Measurements from ENCODE around the gene NUSAP1. TPM values are rescaled to one million over a fixed set of nuclear protein-coding genes. Genes with fewer than 3 reads are reported as not detected.

Gene NUSAP1
- total RNA-seq, 1 donor from 2014 or later: 52.5 TPM

- Mint-ChIP-seq H3K4me1 (peaks cover 5% of the 10 kb centered on the region), H3K27ac (no peak overlapping the region), H3K27me3 (ENCODE audit: low read depth) (no peaks in the 10 kb centered on the region), H3K4me3 (no peak overlapping the region), H3K9me3 (no peaks in the 10 kb centered on the region), H3K36me3 (no peaks in the 10 kb centered on the region)
- no peak for DNase-seq (ENCODE audit: low spot score in 2 of 2, unreplicated experiment in 2 of 2)
- TF ChIP-seq CTCF (IDR thresholded peaks at IDR 0.05; ENCODE audit: unreplicated experiment): no peak
Observed at GRCh38 chr15:41411031-41411430, 78.3 kb downstream of the NUSAP1 start.

- Mint-ChIP-seq H3K4me1 (peaks cover 9% of the 10 kb centered on the region), H3K27ac (no peak overlapping the region), H3K36me3 (no peaks in the 10 kb centered on the region), H3K4me3 (no peak overlapping the region), H3K9me3 (no peaks in the 10 kb centered on the region), H3K27me3 (ENCODE audit: low read depth) (no peaks in the 10 kb centered on the region)
- no peak for DNase-seq (ENCODE audit: low spot score in 2 of 2, unreplicated experiment in 2 of 2)
- TF ChIP-seq CTCF (IDR thresholded peaks at IDR 0.05; ENCODE audit: unreplicated experiment): no peak
Observed at GRCh38 chr15:41411441-41411840, 78.8 kb downstream of the NUSAP1 start.

- no peaks in the 10 kb centered on the region for H3K9me3 Mint-ChIP-seq
- no peak for DNase-seq (ENCODE audit: low spot score in 2 of 2, unreplicated experiment in 2 of 2)
- H3K27ac Mint-ChIP-seq: peak overlapping the region; percentile 98
- H3K27me3 Mint-ChIP-seq (ENCODE audit: low read depth): no peaks in the 10 kb centered on the region
- peak overlapping the region; percentile 96 for H3K4me3 Mint-ChIP-seq
- no peak for TF ChIP-seq CTCF (IDR thresholded peaks at IDR 0.05; ENCODE audit: unreplicated experiment)
- H3K4me1 Mint-ChIP-seq: peaks cover 37% of the 10 kb centered on the region
- no peaks in the 10 kb centered on the region for H3K36me3 Mint-ChIP-seq
Observed at GRCh38 chr15:41416128-41416741, 83.6 kb downstream of the NUSAP1 start.

- DNase-seq (ENCODE audit: low spot score in 2 of 2, unreplicated experiment in 2 of 2): peak; percentile 98 to 100
- TF ChIP-seq CTCF (IDR thresholded peaks at IDR 0.05; ENCODE audit: unreplicated experiment): no peak
- no peaks in the 10 kb centered on the region for H3K36me3 Mint-ChIP-seq
Observed at GRCh38 chr15:41416742-41417417, 84.2 kb downstream of the NUSAP1 start, which contains the start of gene RTF1. Gene RTF1, plus strand, starts transcription at chr15:41417095. Its CDS starts 21 bp downstream, at chr15:41417116.

GRCh38 chr15:41417418-41418195 lies 84.9 kb downstream of the NUSAP1 start:
- Mint-ChIP-seq H3K9me3 (no peaks in the 10 kb centered on the region), H3K4me3 (peak overlapping the region; percentile 96), H3K36me3 (no peaks in the 10 kb centered on the region), H3K4me1 (peaks cover 37% of the 10 kb centered on the region), H3K27ac (peak overlapping the region; percentile 98), H3K27me3 (ENCODE audit: low read depth) (no peaks in the 10 kb centered on the region)
- peak in 1 of 2 experiments; percentile 43 for DNase-seq (ENCODE audit: low spot score in 2 of 2, unreplicated experiment in 2 of 2)
- no peak for TF ChIP-seq CTCF (IDR thresholded peaks at IDR 0.05; ENCODE audit: unreplicated experiment)

More at GRCh38 chr15:41416742-41417417, 84.2 kb downstream of the NUSAP1 start, which contains the start of gene RTF1:
- Mint-ChIP-seq H3K4me1 (peaks cover 37% of the 10 kb centered on the region), H3K27ac (peak within 1 kb of the TSS; percentile 98), H3K27me3 (ENCODE audit: low read depth) (no peaks in the 10 kb centered on the region), H3K4me3 (peak within 1 kb of the TSS; percentile 96), H3K9me3 (no peaks in the 10 kb centered on the region)

Data from mesothelial cell of epicardium (in vitro differentiated cells).